ENCODE data around the gene B4GALT7.

- no peak for TF ChIP-seq EZH2 (IDR thresholded peaks at IDR 0.05; ENCODE audit: borderline replicate concordance, low read length)
- TF ChIP-seq CTCF (conservative IDR thresholded peaks at IDR 0.05 in 1 of 2, IDR thresholded peaks at IDR 0.05 in 1 of 2; ENCODE audit: extremely low read depth in 1 of 2, insufficient read depth in 1 of 2, low read depth in 1 of 2, low read length in 2 of 2), result no peak
Measured at GRCh38 chr5:177608243-177609075, 8.5 kb downstream of the B4GALT7 start.

All from mammary epithelial cell (primary cell).